ENCODE data around the gene C22orf23. TPM values are rescaled to one million over a fixed set of nuclear protein-coding genes. Genes with fewer than 3 reads are reported as not detected.

C22orf23 gene
- total RNA-seq, 4 donors from 2014 or later = 0.56 TPM; not detected in 3

DNA sequence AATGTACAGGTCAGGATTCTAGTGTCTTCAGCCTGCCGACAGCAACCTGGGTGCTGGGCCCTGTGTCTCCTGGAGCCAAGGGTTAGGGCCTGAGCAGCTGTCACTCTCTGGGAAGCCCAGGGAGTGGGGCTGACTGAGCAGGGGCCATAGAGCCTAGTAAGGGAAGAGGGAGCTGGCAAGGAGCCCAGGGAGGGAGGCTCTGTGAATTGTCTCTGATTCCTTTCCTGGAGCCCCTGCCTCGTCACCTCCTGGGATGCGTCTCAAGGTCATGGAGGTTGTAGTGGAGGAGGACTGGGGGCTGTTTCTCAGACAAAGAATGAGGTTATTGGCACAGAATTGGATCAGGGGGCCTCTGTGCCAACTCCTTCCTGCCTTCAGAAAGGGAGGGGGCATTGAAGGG lies 19.1 kb upstream of the C22orf23 start:
- TF ChIP-seq, protein P1, sequence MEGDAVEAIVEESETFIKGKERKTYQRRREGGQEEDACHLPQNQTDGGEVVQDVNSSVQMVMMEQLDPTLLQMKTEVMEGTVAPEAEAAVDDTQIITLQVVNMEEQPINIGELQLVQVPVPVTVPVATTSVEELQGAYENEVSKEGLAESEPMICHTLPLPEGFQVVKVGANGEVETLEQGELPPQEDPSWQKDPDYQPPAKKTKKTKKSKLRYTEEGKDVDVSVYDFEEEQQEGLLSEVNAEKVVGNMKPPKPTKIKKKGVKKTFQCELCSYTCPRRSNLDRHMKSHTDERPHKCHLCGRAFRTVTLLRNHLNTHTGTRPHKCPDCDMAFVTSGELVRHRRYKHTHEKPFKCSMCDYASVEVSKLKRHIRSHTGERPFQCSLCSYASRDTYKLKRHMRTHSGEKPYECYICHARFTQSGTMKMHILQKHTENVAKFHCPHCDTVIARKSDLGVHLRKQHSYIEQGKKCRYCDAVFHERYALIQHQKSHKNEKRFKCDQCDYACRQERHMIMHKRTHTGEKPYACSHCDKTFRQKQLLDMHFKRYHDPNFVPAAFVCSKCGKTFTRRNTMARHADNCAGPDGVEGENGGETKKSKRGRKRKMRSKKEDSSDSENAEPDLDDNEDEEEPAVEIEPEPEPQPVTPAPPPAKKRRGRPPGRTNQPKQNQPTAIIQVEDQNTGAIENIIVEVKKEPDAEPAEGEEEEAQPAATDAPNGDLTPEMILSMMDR (IDR thresholded peaks at IDR 0.05) = no peak
- DNase-seq (ENCODE audit: low spot score) (no peak), ATAC-seq (ENCODE audit: low FRiP score) (no peak)

DNA sequence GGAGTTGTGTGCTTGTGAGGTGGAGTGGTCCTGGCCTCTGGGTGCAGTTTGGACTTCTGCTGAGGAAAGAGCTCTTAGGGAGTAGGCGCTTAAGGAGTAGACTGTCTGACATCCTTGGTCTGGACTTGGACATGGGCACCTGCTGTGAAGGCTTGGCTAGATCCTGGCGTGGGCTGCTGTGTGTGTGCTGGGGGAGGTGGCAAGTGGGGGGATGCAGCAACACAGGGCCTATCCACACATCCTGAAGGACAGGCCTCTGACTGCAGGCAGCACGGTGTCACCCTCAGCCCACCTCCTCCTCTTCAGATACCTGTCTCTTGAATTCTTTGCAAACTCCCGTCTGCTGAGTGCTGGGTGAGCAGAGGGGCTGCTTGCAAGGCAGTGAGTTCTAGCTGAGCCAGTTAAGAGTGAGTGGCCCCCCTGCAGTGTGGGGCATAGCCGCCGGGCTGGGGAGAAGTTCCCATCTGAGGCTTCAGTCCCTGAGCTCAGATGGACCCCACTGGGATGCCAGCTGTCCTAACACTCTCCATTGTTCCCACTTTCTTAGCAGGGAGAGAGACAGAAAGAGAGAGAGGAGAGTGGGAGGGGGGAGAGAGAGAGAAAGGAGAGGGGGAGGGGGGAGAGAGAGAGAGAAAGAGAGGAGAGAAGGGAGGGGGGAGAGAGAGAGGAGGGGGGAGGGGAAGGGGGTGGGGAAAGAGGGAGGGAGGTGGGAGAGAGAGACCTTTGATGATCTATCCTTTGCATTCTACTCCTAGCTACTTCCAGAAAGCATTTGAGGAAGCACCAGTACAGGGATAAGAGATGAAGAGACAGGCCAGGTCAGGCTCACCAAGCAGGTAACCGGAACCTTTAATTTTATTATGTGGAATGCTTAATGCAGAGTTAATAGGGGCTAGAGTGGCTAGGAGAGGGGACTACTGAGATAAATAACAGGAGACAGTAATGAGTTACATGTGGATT lies 18.4 kb upstream of the C22orf23 start:
- DNase-seq (ENCODE audit: low spot score) (no peak), ATAC-seq (ENCODE audit: low FRiP score) (no peak)
- TF ChIP-seq, protein P1 (IDR thresholded peaks at IDR 0.05) = no peak

DNA sequence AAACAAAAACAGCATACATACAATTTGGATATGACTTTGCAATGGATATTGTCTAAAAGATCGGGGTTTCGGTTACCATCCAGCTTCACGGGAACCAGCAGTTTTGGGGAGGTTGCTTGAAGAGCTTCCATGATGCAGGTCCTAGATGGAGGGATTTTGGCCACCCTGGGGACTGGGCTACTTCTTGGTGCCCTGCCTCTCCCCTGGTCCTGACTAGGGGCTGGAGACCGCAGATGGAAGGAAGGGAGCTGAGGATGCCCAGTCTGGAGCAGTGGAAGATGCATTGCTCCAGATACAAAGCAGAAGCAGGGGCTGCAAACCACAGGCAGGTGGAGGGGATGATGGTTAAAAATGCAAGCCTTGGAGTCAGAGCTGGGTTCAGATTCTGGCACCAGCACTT lies 17.5 kb upstream of the C22orf23 start:
- TF ChIP-seq, protein P1 (IDR thresholded peaks at IDR 0.05) = no peak
- DNase-seq (ENCODE audit: low spot score) (no peak), ATAC-seq (ENCODE audit: low FRiP score) (no peak)

DNA sequence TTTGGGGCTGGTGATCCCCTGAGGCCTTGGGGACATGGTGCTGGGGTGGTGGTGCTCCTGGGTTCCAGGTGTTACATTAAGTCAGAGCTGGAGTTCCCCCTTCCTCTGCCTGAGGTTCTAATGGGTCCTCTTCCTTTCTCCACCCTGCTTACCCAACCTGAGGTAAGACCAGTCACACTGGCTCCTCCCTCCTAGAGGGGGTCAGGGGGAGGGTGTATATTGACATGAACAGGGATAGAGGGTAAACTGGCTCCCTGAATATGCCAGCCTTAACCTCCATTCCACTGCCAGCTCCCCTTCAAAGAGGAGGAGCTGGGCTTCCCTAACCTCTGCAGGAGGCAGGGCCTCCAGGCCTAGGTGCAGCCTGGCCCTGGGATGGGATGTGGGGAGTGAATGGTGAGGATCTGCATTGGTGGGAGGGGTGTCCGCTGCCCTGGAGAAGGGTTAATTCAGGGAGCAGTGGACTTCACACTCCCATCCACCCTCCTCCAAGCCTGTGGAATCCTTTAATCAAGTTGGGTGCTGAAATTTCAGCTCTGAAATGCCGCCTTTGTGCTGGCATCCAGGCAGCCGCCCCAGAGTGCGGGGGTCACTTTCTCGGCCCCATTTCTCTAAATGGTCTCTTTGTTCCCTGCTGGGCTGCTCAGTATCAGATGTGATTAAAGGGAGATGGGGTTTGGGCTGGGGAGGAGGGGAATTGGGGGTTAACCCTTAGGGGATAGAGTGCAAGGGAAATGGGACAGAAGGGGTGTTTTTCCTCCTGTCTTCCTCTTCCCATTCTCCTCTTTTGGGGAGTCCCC lies 15.3 kb upstream of the C22orf23 start:
- no peak for ATAC-seq (ENCODE audit: low FRiP score)
- TF ChIP-seq, protein P1 (IDR thresholded peaks at IDR 0.05) = no peak

DNA sequence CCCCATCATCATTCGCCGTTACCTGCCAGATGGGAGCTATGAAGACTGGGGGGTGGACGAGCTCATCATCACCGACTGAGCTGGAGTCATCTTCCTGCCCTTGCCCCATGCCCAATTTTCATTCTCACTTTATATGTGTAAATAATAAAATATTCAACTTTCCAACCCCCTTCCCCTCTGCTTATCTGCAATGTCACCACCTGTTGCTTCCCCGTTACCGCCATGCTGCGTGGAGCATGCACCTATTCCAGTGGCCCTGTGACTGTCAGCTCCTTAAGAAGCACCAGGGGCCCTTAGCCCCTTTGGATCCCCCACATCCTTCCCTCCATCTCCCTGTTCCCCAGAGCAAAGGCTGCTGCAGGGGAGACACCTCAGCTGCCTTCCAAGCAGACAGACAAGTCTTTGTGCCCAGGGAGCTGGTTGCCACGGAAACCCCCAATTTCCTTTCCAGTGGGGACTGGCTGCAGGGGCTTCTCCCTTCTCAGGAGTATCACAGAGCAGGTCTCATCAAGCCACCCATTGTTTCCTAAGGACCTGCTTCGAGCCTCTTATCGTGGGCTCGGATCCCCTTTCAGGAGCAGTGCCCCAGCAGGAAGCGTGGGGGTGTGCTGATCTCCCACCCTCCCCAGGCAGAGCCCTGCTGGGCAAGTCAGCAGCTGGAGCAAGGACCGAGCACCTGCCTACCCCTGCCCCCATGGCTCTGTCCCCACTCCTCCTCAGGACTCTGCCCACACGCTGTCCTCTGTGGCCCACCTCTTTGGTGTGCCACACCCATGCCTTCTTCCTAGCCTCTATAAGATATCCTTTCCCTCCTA lies 14.4 kb upstream of the C22orf23 start:
- ATAC-seq (ENCODE audit: low FRiP score) = no peak
- TF ChIP-seq, protein P1 (IDR thresholded peaks at IDR 0.05) = no peak
- DNase-seq (ENCODE audit: low spot score) = no peak

More for the DNA sequence above, 15.3 kb upstream of the C22orf23 start:
- DNase-seq (ENCODE audit: low spot score) = no peak

DNA sequence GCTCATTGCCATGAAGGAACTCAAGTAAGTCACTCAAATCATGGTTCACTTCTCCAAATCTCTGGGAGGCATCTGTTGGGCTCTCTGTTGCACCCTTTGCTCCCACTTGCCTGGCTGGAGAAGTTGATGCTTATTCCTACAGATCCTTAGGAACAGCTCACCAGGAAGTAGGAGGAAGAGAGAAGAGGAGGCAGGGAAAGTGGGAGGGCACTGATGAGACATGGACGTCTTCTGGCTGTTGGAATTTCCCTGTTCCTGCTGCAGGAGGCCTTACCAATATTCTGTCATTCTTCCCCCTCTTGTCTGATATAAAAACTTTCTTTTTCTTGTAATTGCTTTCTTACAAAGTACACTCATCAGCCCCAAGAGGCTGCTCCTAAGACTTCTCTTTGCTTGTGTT lies 13.7 kb upstream of the C22orf23 start:
- TF ChIP-seq, protein P1 (IDR thresholded peaks at IDR 0.05) = no peak
- DNase-seq (ENCODE audit: low spot score) = no peak
- ATAC-seq (ENCODE audit: low FRiP score) = no peak
